Measurements from ENCODE around the gene GPR63.

GPR63 gene

GRCh38 chr6:96862560-96862959 is 25.3 kb upstream of the GPR63 start:
- no peak overlapping the region for H3K4ac ChIP-seq (ENCODE audit: low read depth, low read length)
- WGBS (ENCODE audit: extremely low coverage, insufficient coverage, insufficient read length) = no CpG with 5 or more reads among the region's 1 CpG
- no peak overlapping the region for H3K27ac ChIP-seq (ENCODE audit: low read depth, low read length)
- no peak overlapping the region for H3K23ac ChIP-seq (ENCODE audit: low read length)
- no peak overlapping the region for H3K18ac ChIP-seq (ENCODE audit: low read length)
- no peaks in the 10 kb centered on the region for H3K79me2 ChIP-seq (ENCODE audit: control insufficient read depth, insufficient read depth, low read length, poor library complexity)
- no peak overlapping the region for H2BK5ac ChIP-seq (ENCODE audit: low read depth, low read length, poor library complexity)
- no peak overlapping the region for H4K8ac ChIP-seq (ENCODE audit: low read depth, low read length)
- no peak overlapping the region for H4K12ac ChIP-seq (ENCODE audit: low read depth, low read length)
- H3K9me3 ChIP-seq (ENCODE audit: insufficient read depth, low read depth, low read length) = no peaks in the 10 kb centered on the region
- no peak overlapping the region for H2BK120ac ChIP-seq (ENCODE audit: insufficient read depth, low read length, poor library complexity)
- H2AFZ ChIP-seq (ENCODE audit: insufficient read depth, low read length, poor library complexity) = no peak overlapping the region
- H3K4me3 ChIP-seq (ENCODE audit: low read depth, low read length) = no peak overlapping the region
- no peaks in the 10 kb centered on the region for H3K27me3 ChIP-seq (ENCODE audit: insufficient read depth, low read length)
- no peak overlapping the region for H2BK12ac ChIP-seq (ENCODE audit: low read length)
- H3K9ac ChIP-seq (ENCODE audit: low read length) = no peak overlapping the region
- no peaks in the 10 kb centered on the region for H3K79me1 ChIP-seq (ENCODE audit: low read length)
- no peak for DNase-seq
- H3K36me3 ChIP-seq (ENCODE audit: control insufficient read depth in 1 of 2, insufficient read depth in 2 of 2, low read length in 2 of 2) = no peaks in the 10 kb centered on the region
- H3K4me2 ChIP-seq (ENCODE audit: low read length) = no peak overlapping the region
- no peak overlapping the region for H4K91ac ChIP-seq (ENCODE audit: low read depth, low read length)
- no peak overlapping the region for H3K14ac ChIP-seq (ENCODE audit: low read length)
- H2AK5ac ChIP-seq (ENCODE audit: low read length) = no peak overlapping the region
- no peaks in the 10 kb centered on the region for H3K4me1 ChIP-seq (ENCODE audit: control insufficient read depth in 1 of 2, insufficient read depth in 2 of 2, low read length in 2 of 2)

DNA sequence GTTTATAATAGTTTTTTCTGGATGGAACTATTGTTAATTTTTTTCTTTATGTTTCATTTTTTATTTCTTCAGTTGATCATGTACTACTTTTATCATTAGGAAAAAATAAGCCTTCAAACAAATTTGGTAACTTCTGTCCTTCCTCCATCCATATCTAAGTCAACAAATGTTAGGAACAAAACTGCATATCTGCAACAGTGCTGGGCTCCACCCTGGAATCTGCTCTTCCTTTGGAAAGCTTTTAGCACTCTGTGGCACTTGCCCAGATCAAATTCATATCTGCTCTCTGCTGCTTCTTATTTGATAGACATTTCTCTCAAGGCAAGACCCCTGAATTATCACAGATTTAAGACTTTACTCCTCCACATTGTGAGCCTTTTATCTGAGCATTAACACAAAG is 24.3 kb upstream of the GPR63 start:
- no peak overlapping the region for H2AK5ac ChIP-seq (ENCODE audit: low read length)
- no peak overlapping the region for H3K14ac ChIP-seq (ENCODE audit: low read length)
- no peak overlapping the region for H2AFZ ChIP-seq (ENCODE audit: insufficient read depth, low read length, poor library complexity)
- no peaks in the 10 kb centered on the region for H3K9me3 ChIP-seq (ENCODE audit: insufficient read depth, low read depth, low read length)
- H2BK12ac ChIP-seq (ENCODE audit: low read length) = no peak overlapping the region
- H3K4me1 ChIP-seq (ENCODE audit: control insufficient read depth in 1 of 2, insufficient read depth in 2 of 2, low read length in 2 of 2) = no peaks in the 10 kb centered on the region
- H3K79me2 ChIP-seq (ENCODE audit: control insufficient read depth, insufficient read depth, low read length, poor library complexity) = no peaks in the 10 kb centered on the region
- no peak overlapping the region for H2BK120ac ChIP-seq (ENCODE audit: insufficient read depth, low read length, poor library complexity)
- no peak overlapping the region for H3K4ac ChIP-seq (ENCODE audit: low read depth, low read length)
- no peaks in the 10 kb centered on the region for H3K79me1 ChIP-seq (ENCODE audit: low read length)
- H4K8ac ChIP-seq (ENCODE audit: low read depth, low read length) = no peak overlapping the region
- no peak overlapping the region for H4K12ac ChIP-seq (ENCODE audit: low read depth, low read length)
- no peak overlapping the region for H3K9ac ChIP-seq (ENCODE audit: low read length)
- no peaks in the 10 kb centered on the region for H3K36me3 ChIP-seq (ENCODE audit: control insufficient read depth in 1 of 2, insufficient read depth in 2 of 2, low read length in 2 of 2)
- no peak overlapping the region for H2BK5ac ChIP-seq (ENCODE audit: low read depth, low read length, poor library complexity)
- H4K91ac ChIP-seq (ENCODE audit: low read depth, low read length) = no peak overlapping the region
- no peak overlapping the region for H3K23ac ChIP-seq (ENCODE audit: low read length)
- DNase-seq = no peak
- H3K4me2 ChIP-seq (ENCODE audit: low read length) = no peak overlapping the region
- no peak overlapping the region for H3K18ac ChIP-seq (ENCODE audit: low read length)
- no peaks in the 10 kb centered on the region for H3K27me3 ChIP-seq (ENCODE audit: insufficient read depth, low read length)
- no peak overlapping the region for H3K27ac ChIP-seq (ENCODE audit: low read depth, low read length)
- H3K4me3 ChIP-seq (ENCODE audit: low read depth, low read length) = no peak overlapping the region

GRCh38 chr6:96856856-96857255 is 19.6 kb upstream of the GPR63 start:
- Histone ChIP-seq H3K27ac (ENCODE audit: low read depth, low read length) (no peak overlapping the region), H4K91ac (ENCODE audit: low read depth, low read length) (no peak overlapping the region), H3K27me3 (ENCODE audit: insufficient read depth, low read length) (no peaks in the 10 kb centered on the region), H3K18ac (ENCODE audit: low read length) (no peak overlapping the region), H2BK5ac (ENCODE audit: low read depth, low read length, poor library complexity) (no peak overlapping the region), H2AK5ac (ENCODE audit: low read length) (no peak overlapping the region), H4K12ac (ENCODE audit: low read depth, low read length) (no peak overlapping the region), H3K9me3 (ENCODE audit: insufficient read depth, low read depth, low read length) (no peaks in the 10 kb centered on the region), H3K9ac (ENCODE audit: low read length) (no peak overlapping the region), H2BK120ac (ENCODE audit: insufficient read depth, low read length, poor library complexity) (no peak overlapping the region), H3K79me2 (ENCODE audit: control insufficient read depth, insufficient read depth, low read length, poor library complexity) (no peaks in the 10 kb centered on the region), H2AFZ (ENCODE audit: insufficient read depth, low read length, poor library complexity) (no peak overlapping the region), H4K8ac (ENCODE audit: low read depth, low read length) (no peak overlapping the region), H3K23ac (ENCODE audit: low read length) (no peak overlapping the region), H3K79me1 (ENCODE audit: low read length) (no peaks in the 10 kb centered on the region), H3K4me3 (ENCODE audit: low read depth, low read length) (no peak overlapping the region), H3K36me3 (ENCODE audit: control insufficient read depth in 1 of 2, insufficient read depth in 2 of 2, low read length in 2 of 2) (no peaks in the 10 kb centered on the region), H3K14ac (ENCODE audit: low read length) (no peak overlapping the region), H3K4ac (ENCODE audit: low read depth, low read length) (no peak overlapping the region), H3K4me2 (ENCODE audit: low read length) (no peak overlapping the region), H3K4me1 (ENCODE audit: control insufficient read depth in 1 of 2, insufficient read depth in 2 of 2, low read length in 2 of 2) (no peaks in the 10 kb centered on the region), H2BK12ac (ENCODE audit: low read length) (no peak overlapping the region)
- WGBS (ENCODE audit: extremely low coverage, insufficient coverage, insufficient read length) = no CpG with 5 or more reads among the region's 1 CpG
- DNase-seq = no peak

GRCh38 chr6:96853083-96853482 is 15.8 kb upstream of the GPR63 start:
- Histone ChIP-seq H3K9ac (ENCODE audit: low read length) (no peak overlapping the region), H4K12ac (ENCODE audit: low read depth, low read length) (no peak overlapping the region), H3K79me2 (ENCODE audit: control insufficient read depth, insufficient read depth, low read length, poor library complexity) (no peaks in the 10 kb centered on the region), H3K23ac (ENCODE audit: low read length) (no peak overlapping the region), H3K4me2 (ENCODE audit: low read length) (no peak overlapping the region), H4K8ac (ENCODE audit: low read depth, low read length) (no peak overlapping the region), H3K4me1 (ENCODE audit: control insufficient read depth in 1 of 2, insufficient read depth in 2 of 2, low read length in 2 of 2) (no peaks in the 10 kb centered on the region), H3K4ac (ENCODE audit: low read depth, low read length) (no peak overlapping the region), H3K27me3 (ENCODE audit: insufficient read depth, low read length) (no peaks in the 10 kb centered on the region), H3K4me3 (ENCODE audit: low read depth, low read length) (no peak overlapping the region), H2AFZ (ENCODE audit: insufficient read depth, low read length, poor library complexity) (no peak overlapping the region), H2AK5ac (ENCODE audit: low read length) (no peak overlapping the region), H2BK120ac (ENCODE audit: insufficient read depth, low read length, poor library complexity) (no peak overlapping the region), H4K91ac (ENCODE audit: low read depth, low read length) (no peak overlapping the region), H2BK12ac (ENCODE audit: low read length) (no peak overlapping the region), H3K9me3 (ENCODE audit: insufficient read depth, low read depth, low read length) (no peaks in the 10 kb centered on the region), H3K18ac (ENCODE audit: low read length) (no peak overlapping the region), H3K27ac (ENCODE audit: low read depth, low read length) (no peak overlapping the region), H2BK5ac (ENCODE audit: low read depth, low read length, poor library complexity) (no peak overlapping the region), H3K14ac (ENCODE audit: low read length) (no peak overlapping the region), H3K79me1 (ENCODE audit: low read length) (no peaks in the 10 kb centered on the region), H3K36me3 (ENCODE audit: control insufficient read depth in 1 of 2, insufficient read depth in 2 of 2, low read length in 2 of 2) (no peaks in the 10 kb centered on the region)
- no CpG with 5 or more reads among the region's 2 CpGs for WGBS (ENCODE audit: extremely low coverage, insufficient coverage, insufficient read length)
- DNase-seq = no peak

GRCh38 chr6:96852605-96853004 is 15.3 kb upstream of the GPR63 start:
- H4K8ac ChIP-seq (ENCODE audit: low read depth, low read length) = no peak overlapping the region
- no peak overlapping the region for H4K12ac ChIP-seq (ENCODE audit: low read depth, low read length)
- no peak overlapping the region for H4K91ac ChIP-seq (ENCODE audit: low read depth, low read length)
- H3K23ac ChIP-seq (ENCODE audit: low read length) = no peak overlapping the region
- no peak overlapping the region for H3K18ac ChIP-seq (ENCODE audit: low read length)
- H2AK5ac ChIP-seq (ENCODE audit: low read length) = no peak overlapping the region
- H3K4ac ChIP-seq (ENCODE audit: low read depth, low read length) = no peak overlapping the region
- H2BK120ac ChIP-seq (ENCODE audit: insufficient read depth, low read length, poor library complexity) = no peak overlapping the region
- H3K79me1 ChIP-seq (ENCODE audit: low read length) = no peaks in the 10 kb centered on the region
- no peak overlapping the region for H3K4me3 ChIP-seq (ENCODE audit: low read depth, low read length)
- H3K36me3 ChIP-seq (ENCODE audit: control insufficient read depth in 1 of 2, insufficient read depth in 2 of 2, low read length in 2 of 2) = no peaks in the 10 kb centered on the region
- no peaks in the 10 kb centered on the region for H3K9me3 ChIP-seq (ENCODE audit: insufficient read depth, low read depth, low read length)
- H3K4me1 ChIP-seq (ENCODE audit: control insufficient read depth in 1 of 2, insufficient read depth in 2 of 2, low read length in 2 of 2) = no peaks in the 10 kb centered on the region
- no peak overlapping the region for H3K9ac ChIP-seq (ENCODE audit: low read length)
- no peaks in the 10 kb centered on the region for H3K27me3 ChIP-seq (ENCODE audit: insufficient read depth, low read length)
- no peak overlapping the region for H2AFZ ChIP-seq (ENCODE audit: insufficient read depth, low read length, poor library complexity)
- DNase-seq = no peak
- no peak overlapping the region for H2BK5ac ChIP-seq (ENCODE audit: low read depth, low read length, poor library complexity)
- no CpG with 5 or more reads among the region's 3 CpGs for WGBS (ENCODE audit: extremely low coverage, insufficient coverage, insufficient read length)
- H3K4me2 ChIP-seq (ENCODE audit: low read length) = no peak overlapping the region
- no peak overlapping the region for H3K27ac ChIP-seq (ENCODE audit: low read depth, low read length)
- no peak overlapping the region for H2BK12ac ChIP-seq (ENCODE audit: low read length)
- H3K14ac ChIP-seq (ENCODE audit: low read length) = no peak overlapping the region
- no peaks in the 10 kb centered on the region for H3K79me2 ChIP-seq (ENCODE audit: control insufficient read depth, insufficient read depth, low read length, poor library complexity)

Measured in trophoblast cell (in vitro differentiated cells and primary cell).